Hematopoietic multipotent progenitor cell treated with erythropoietin and hydrocortisone succinate and interleukin-3 and kit ligand, for 15 days (in vitro differentiated cells): ENCODE data around the gene AGO4.
"Not testable (repeated sequence)": the region's sequence is repeated elsewhere in the genome, so short reads cannot be mapped to it uniquely, and the experiment has no call there.

Source experiments
- DNase-seq: peaks from one replicate; pipeline ENCODE4 v3.0.0-alpha.2; 2015; ENCODE audit warnings: low spot score

Gene AGO4

GRCh38 chr1:35810096-35810881 lies 2.5 kb downstream of the AGO4 start:
- DNase-seq, result no peak

- DNase-seq, result not testable (repeated sequence)
Measured at GRCh38 chr1:35812754-35813153, 4.9 kb downstream of the AGO4 start.

GRCh38 chr1:35825255-35825654 lies 17.4 kb downstream of the AGO4 start:
- no peak for DNase-seq

- DNase-seq, result no peak
Measured at GRCh38 chr1:35832276-35832905, 24.6 kb downstream of the AGO4 start.

- DNase-seq, result no peak
Measured at GRCh38 chr1:35833395-35833794, 25.6 kb downstream of the AGO4 start.

- no peak for DNase-seq
Measured at GRCh38 chr1:35834218-35834617, 26.4 kb downstream of the AGO4 start.

GRCh38 chr1:35835398-35835797 lies 27.6 kb downstream of the AGO4 start:
- DNase-seq, result no peak

GRCh38 chr1:35836734-35837133 lies 28.9 kb downstream of the AGO4 start:
- no peak for DNase-seq

- no peak for DNase-seq
Measured at GRCh38 chr1:35838693-35839245, 31.0 kb downstream of the AGO4 start.

- no peak for DNase-seq
Measured at GRCh38 chr1:35844826-35845225, 37.0 kb downstream of the AGO4 start.

GRCh38 chr1:35845766-35846165 lies 38.0 kb downstream of the AGO4 start:
- no peak for DNase-seq

- DNase-seq, result no peak
Measured at GRCh38 chr1:35847935-35848565, 40.2 kb downstream of the AGO4 start.

- DNase-seq, result no peak
Measured at GRCh38 chr1:35850051-35850450, 42.2 kb downstream of the AGO4 start.

GRCh38 chr1:35850716-35851115 lies 42.9 kb downstream of the AGO4 start:
- DNase-seq, result no peak

- no peak for DNase-seq
Measured at GRCh38 chr1:35851132-35851869, 43.5 kb downstream of the AGO4 start.

GRCh38 chr1:35852241-35852640 lies 44.4 kb downstream of the AGO4 start:
- no peak for DNase-seq

GRCh38 chr1:35854989-35855700 lies 47.3 kb downstream of the AGO4 start:
- DNase-seq, result no peak

- no peak for DNase-seq
Measured at GRCh38 chr1:35856964-35857363, 49.1 kb downstream of the AGO4 start.

GRCh38 chr1:35857830-35858229 lies 50.0 kb downstream of the AGO4 start:
- DNase-seq, result no peak

- no peak for DNase-seq
Measured at GRCh38 chr1:35860696-35861095, 52.9 kb downstream of the AGO4 start.

- no peak for DNase-seq
Measured at GRCh38 chr1:35863136-35863535, 55.3 kb downstream of the AGO4 start.
